OCI-LY7 (cell line): Measurements from ENCODE around the gene SULT6B1. TPM values are rescaled to one million over a fixed set of nuclear protein-coding genes. Genes with fewer than 3 reads are reported as not detected.

ENCODE experiments used
- BruUV-seq: library from RNA; stranded (reverse); fragments of 400-500 nt; replicated peaks from 2 replicates; lab custom pipeline; 2021; lab: Mats Ljungman, UMichigan
- CTCF ChIA-PET: fragments of 300-600 bp; sonication (Branson Sonifier 250); formaldehyde crosslinking; loops from one replicate; lab custom pipeline; 2022; ENCODE audit warnings: antibody characterized with exemption; ENCODE audit not compliant: unreplicated experiment; lab: Charles Lee
- POLR2A ChIA-PET: fragments of 300-600 bp; sonication (Branson Sonifier 250); formaldehyde crosslinking; loops from one replicate; lab custom pipeline; 2022; ENCODE audit warnings: antibody characterized with exemption; lab: Charles Lee
- DNase-seq: peaks from one replicate; pipeline ENCODE4 v3.0.0-alpha.2; 2015; ENCODE audit warnings: low spot score
- H2AFZ ChIP-seq: fragments of 200-600 bp; sonication (generic), shearing (Covaris generic); 2 replicates; pipeline ENCODE4 v1.6.1; 2014; ENCODE audit warnings: mild to moderate bottlenecking, antibody characterized with exemption, low read length, moderate library complexity
- H3K27ac ChIP-seq: fragments of 200-600 bp; sonication (generic); 2 replicates; pipeline ENCODE4 v1.5.1; 2014; ENCODE audit warnings: mixed run types, low read depth, mild to moderate bottlenecking, moderate library complexity, low read length, inconsistent platforms; ENCODE audit not compliant: poor library complexity, severe bottlenecking
- H3K36me3 ChIP-seq: fragments of 200-600 bp; sonication (generic); 2 replicates; pipeline ENCODE4 v1.6.1; 2014; ENCODE audit warnings: mild to moderate bottlenecking, antibody characterized with exemption, low read length, moderate library complexity, mixed read lengths; ENCODE audit not compliant: insufficient read depth
- H3K4me1 ChIP-seq: fragments of 200-600 bp; sonication (generic); 2 replicates; pipeline ENCODE4 v1.5.1; 2014; ENCODE audit warnings: mild to moderate bottlenecking, low read length; ENCODE audit not compliant: insufficient read depth, poor library complexity, severe bottlenecking
- H3K4me2 ChIP-seq: fragments of 200-600 bp; sonication (generic); 2 replicates; pipeline ENCODE4 v1.6.1; 2014; ENCODE audit warnings: mild to moderate bottlenecking, low read length
- H3K4me3 ChIP-seq: fragments of 200-600 bp; sonication (generic); 2 replicates; pipeline ENCODE4 v1.5.1; 2014; ENCODE audit warnings: mild to moderate bottlenecking, low read depth, low read length; ENCODE audit not compliant: poor library complexity, severe bottlenecking
- H3K79me2 ChIP-seq: fragments of 200-600 bp; sonication (generic); 2 replicates; pipeline ENCODE4 v1.6.1; 2016; ENCODE audit warnings: low read depth, mild to moderate bottlenecking, low read length, moderate library complexity, mixed read lengths; ENCODE audit not compliant: insufficient read depth
- H3K9me2 ChIP-seq: fragments of 200-600 bp; sonication (generic); 2 replicates; pipeline ENCODE4 v1.6.1; 2016; ENCODE audit warnings: mild to moderate bottlenecking, low read length, mixed read lengths; ENCODE audit not compliant: insufficient read depth
- H3K9me3 ChIP-seq: fragments of 200-600 bp; sonication (generic); 2 replicates; pipeline ENCODE4 v1.6.1; 2014; ENCODE audit warnings: mild to moderate bottlenecking, mixed run types, low read length, mixed read lengths
- H4K20me1 ChIP-seq: fragments of 200-600 bp; sonication (generic); 2 replicates; pipeline ENCODE4 v1.6.1; 2014; ENCODE audit warnings: mild to moderate bottlenecking, antibody characterized with exemption, low read length, moderate library complexity, mixed read lengths; ENCODE audit not compliant: insufficient read depth
- EZH2phosphoT487 ChIP-seq: fragments of 200-600 bp; sonication (generic); IDR thresholded peaks from 2 replicates; pipeline ENCODE4 v1.6.1; 2018; ENCODE audit warnings: low read depth, borderline replicate concordance, mild to moderate bottlenecking, mixed run types, antibody characterized with exemption, low read length, moderate library complexity, mixed read lengths
- intact Hi-C: fragments of 100-400 bp; cut with micrococcal nuclease; formaldehyde crosslinking; loops from one replicate; pipeline ENCODE4 v1.10.0; 2022; ENCODE audit not compliant: unreplicated experiment
- total RNA-seq, 2 experiments: library from RNA; depleted of rRNA in 1 of 2; stranded (reverse); fragments of >200 nt in 1 of 2; shearing (Covaris generic) in 1 of 2; gene quantifications; 2 replicates each; pipeline ENCODE4 v1.2.3, GENCODE V29; 2014 to 2022
- TF ChIP-seq, protein P1 (sequence below): fragments of 200-600 bp; sonication (generic); conservative IDR thresholded peaks from 2 replicates; pipeline ENCODE4 v1.5.1; 2014; ENCODE audit warnings: mild to moderate bottlenecking, antibody characterized with exemption, low read length, moderate library complexity, mixed read lengths

Gene SULT6B1
- total RNA-seq, 2 experiments from 2014 or later, result not detected

DNA sequence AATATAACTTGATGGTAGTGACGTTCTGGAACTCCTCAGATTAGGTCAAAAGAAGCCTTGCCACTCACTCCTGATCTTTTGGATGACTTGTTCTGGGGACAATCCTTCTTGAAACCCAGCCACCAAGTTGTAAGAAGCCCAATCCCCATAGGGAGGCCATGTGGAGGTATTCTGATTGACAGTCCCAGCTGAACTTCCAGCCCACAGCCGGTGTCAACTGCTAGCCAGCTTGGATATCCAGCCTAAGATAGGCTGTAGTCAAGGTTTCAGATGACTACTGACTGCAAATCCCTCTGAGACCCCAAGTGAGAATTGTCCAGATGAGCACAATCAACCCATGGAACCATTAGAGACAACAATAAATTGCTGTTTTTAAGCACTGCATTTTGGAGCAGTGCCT is 63.1 kb downstream of the SULT6B1 start:
- H3K4me3 ChIP-seq, result no peak overlapping the region
- 0 out of 2 replicates have a peak, but pooled peaks cover 3% of the 10 kb centered on the region for H3K36me3 ChIP-seq
- ChIA-PET POLR2A (no interaction called here), CTCF (no interaction called here)
- intact Hi-C loops, result no loop called here
- H3K27ac ChIP-seq, result no peak overlapping the region
- no peaks in the 10 kb centered on the region for H4K20me1 ChIP-seq
- BruUV-seq, result no TSS peak
- no peaks in the 10 kb centered on the region for H3K9me2 ChIP-seq
- H2AFZ ChIP-seq, result no peak overlapping the region
- no peaks in the 10 kb centered on the region for H3K9me3 ChIP-seq
- no peak for DNase-seq
- no peaks in the 10 kb centered on the region for H3K4me1 ChIP-seq
- H3K79me2 ChIP-seq, result no peaks in the 10 kb centered on the region
- H3K4me2 ChIP-seq, result no peak overlapping the region
- no peak for TF ChIP-seq EZH2phosphoT487
- TF ChIP-seq, protein P1, sequence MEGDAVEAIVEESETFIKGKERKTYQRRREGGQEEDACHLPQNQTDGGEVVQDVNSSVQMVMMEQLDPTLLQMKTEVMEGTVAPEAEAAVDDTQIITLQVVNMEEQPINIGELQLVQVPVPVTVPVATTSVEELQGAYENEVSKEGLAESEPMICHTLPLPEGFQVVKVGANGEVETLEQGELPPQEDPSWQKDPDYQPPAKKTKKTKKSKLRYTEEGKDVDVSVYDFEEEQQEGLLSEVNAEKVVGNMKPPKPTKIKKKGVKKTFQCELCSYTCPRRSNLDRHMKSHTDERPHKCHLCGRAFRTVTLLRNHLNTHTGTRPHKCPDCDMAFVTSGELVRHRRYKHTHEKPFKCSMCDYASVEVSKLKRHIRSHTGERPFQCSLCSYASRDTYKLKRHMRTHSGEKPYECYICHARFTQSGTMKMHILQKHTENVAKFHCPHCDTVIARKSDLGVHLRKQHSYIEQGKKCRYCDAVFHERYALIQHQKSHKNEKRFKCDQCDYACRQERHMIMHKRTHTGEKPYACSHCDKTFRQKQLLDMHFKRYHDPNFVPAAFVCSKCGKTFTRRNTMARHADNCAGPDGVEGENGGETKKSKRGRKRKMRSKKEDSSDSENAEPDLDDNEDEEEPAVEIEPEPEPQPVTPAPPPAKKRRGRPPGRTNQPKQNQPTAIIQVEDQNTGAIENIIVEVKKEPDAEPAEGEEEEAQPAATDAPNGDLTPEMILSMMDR, result no peak

DNA sequence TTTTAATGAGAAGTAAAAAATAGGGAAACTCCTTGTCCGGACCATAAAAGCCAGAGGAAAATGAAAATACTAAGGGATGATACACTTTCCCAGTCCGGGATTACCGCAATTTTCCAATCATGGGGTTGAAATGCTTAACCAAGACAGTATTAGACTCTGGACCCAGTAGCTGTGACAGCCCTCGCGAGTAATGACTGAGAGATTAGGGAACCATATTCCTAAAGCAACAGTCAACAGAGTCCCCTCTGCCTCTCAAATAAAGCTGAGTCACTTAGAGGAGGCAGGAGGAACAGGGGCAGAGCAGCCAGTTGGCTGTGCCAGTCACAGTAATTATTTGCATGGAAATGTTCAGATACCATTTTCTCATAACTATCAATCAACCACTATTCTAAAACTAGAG is 69.3 kb downstream of the SULT6B1 start:
- BruUV-seq, result no TSS peak
- Histone ChIP-seq H4K20me1 (no peaks in the 10 kb centered on the region), H3K27ac (no peak overlapping the region), H3K9me2 (no peaks in the 10 kb centered on the region), H3K36me3 (peaks cover 4% of the 10 kb centered on the region; the same call in 1 of the 2 replicates), H3K4me2 (no peak overlapping the region), H3K4me3 (no peak overlapping the region), H3K79me2 (no peaks in the 10 kb centered on the region), H2AFZ (no peak overlapping the region), H3K4me1 (no peaks in the 10 kb centered on the region), H3K9me3 (no peaks in the 10 kb centered on the region)
- CTCF ChIA-PET, result no interaction called here
- DNase-seq, result no peak
- intact Hi-C loops, result no loop called here
- POLR2A ChIA-PET, result no interaction called here
- TF ChIP-seq, protein P1, result no peak
- no peak for TF ChIP-seq EZH2phosphoT487

Other genes starting within 250 kb of the SULT6B1 start
- 16.0 and 16.1 TPM in 2 replicates for gene STRN, start 222.1 kb downstream of the SULT6B1 start, total RNA-seq (2014; rRNA removed; shearing (Covaris generic))
- 32.6 and 33.9 TPM in 2 replicates for gene STRN, start 222.1 kb downstream of the SULT6B1 start, total RNA-seq (2022)
- gene HEATR5B, start 104.3 kb downstream of the SULT6B1 start, total RNA-seq (2014; rRNA removed; shearing (Covaris generic)), result 23.8 TPM in 2 replicates
- gene HEATR5B, start 104.3 kb downstream of the SULT6B1 start, total RNA-seq (2022), result 31.3 and 34.5 TPM in 2 replicates
- gene GPATCH11, start 104.2 kb downstream of the SULT6B1 start, total RNA-seq (2014; rRNA removed; shearing (Covaris generic)), result 11.6 and 21.2 TPM in 2 replicates
- 18.9 and 24.5 TPM in 2 replicates for gene GPATCH11, start 104.2 kb downstream of the SULT6B1 start, total RNA-seq (2022)
- 3.2 and 3.6 TPM in 2 replicates for gene EIF2AK2, start 31.7 kb downstream of the SULT6B1 start, total RNA-seq (2014; rRNA removed; shearing (Covaris generic))
- 3.1 and 3.7 TPM in 2 replicates for gene EIF2AK2, start 31.7 kb downstream of the SULT6B1 start, total RNA-seq (2022)
- gene CEBPZOS, start 7.8 kb upstream of the SULT6B1 start, total RNA-seq (2014; rRNA removed; shearing (Covaris generic)), result 19.2 and 31.1 TPM in 2 replicates
- 73.6 and 90.9 TPM in 2 replicates for gene CEBPZOS, start 7.8 kb upstream of the SULT6B1 start, total RNA-seq (2022)
- 34.9 and 50.2 TPM in 2 replicates for gene CEBPZ, start 42.9 kb upstream of the SULT6B1 start, total RNA-seq (2014; rRNA removed; shearing (Covaris generic))
- 55.1 and 57.2 TPM in 2 replicates for gene CEBPZ, start 42.9 kb upstream of the SULT6B1 start, total RNA-seq (2022)
- gene NDUFAF7, start 43.0 kb upstream of the SULT6B1 start, total RNA-seq (2014; rRNA removed; shearing (Covaris generic)), result 17.3 and 23.3 TPM in 2 replicates
- 26.0 and 27.3 TPM in 2 replicates for gene NDUFAF7, start 43.0 kb upstream of the SULT6B1 start, total RNA-seq (2022)
- gene PRKD3, start 136.2 kb upstream of the SULT6B1 start, total RNA-seq (2014; rRNA removed; shearing (Covaris generic)), result 63.2 and 74.3 TPM in 2 replicates
- 174 and 185 TPM in 2 replicates for gene PRKD3, start 136.2 kb upstream of the SULT6B1 start, total RNA-seq (2022)
- gene QPCT, start 156.0 kb upstream of the SULT6B1 start, total RNA-seq (2014; rRNA removed; shearing (Covaris generic)), result 3.5 and 8.2 TPM in 2 replicates
- 42.9 and 52.6 TPM in 2 replicates for gene QPCT, start 156.0 kb upstream of the SULT6B1 start, total RNA-seq (2022)